ENCODE data around the gene NFKB1.

The NFKB1 gene

GRCh38 chr4:102527695-102528283 lies 26.6 kb downstream of the NFKB1 start:
- no peak for DNase-seq (ENCODE audit: low read depth in 2 of 2, low spot score in 1 of 2)

- no peak for DNase-seq (ENCODE audit: low read depth in 2 of 2, low spot score in 1 of 2)
These were observed 28.8 kb downstream of the NFKB1 start for GRCh38 chr4:102529977-102530376.

- DNase-seq (ENCODE audit: low read depth in 2 of 2, low spot score in 1 of 2), result no peak
These were observed 29.8 kb downstream of the NFKB1 start for GRCh38 chr4:102530986-102531385.

GRCh38 chr4:102531462-102531861 lies 30.3 kb downstream of the NFKB1 start:
- DNase-seq (ENCODE audit: low read depth in 2 of 2, low spot score in 1 of 2), result no peak

GRCh38 chr4:102533348-102533747 lies 32.2 kb downstream of the NFKB1 start:
- DNase-seq (ENCODE audit: low read depth in 2 of 2, low spot score in 1 of 2), result no peak

- no peak for DNase-seq (ENCODE audit: low read depth in 2 of 2, low spot score in 1 of 2)
These were observed 32.7 kb downstream of the NFKB1 start for GRCh38 chr4:102533904-102534303.

GRCh38 chr4:102534845-102535244 lies 33.7 kb downstream of the NFKB1 start:
- no peak for DNase-seq (ENCODE audit: low read depth in 2 of 2, low spot score in 1 of 2)

GRCh38 chr4:102535398-102536082 lies 34.4 kb downstream of the NFKB1 start:
- DNase-seq (ENCODE audit: low read depth in 2 of 2, low spot score in 1 of 2), result no peak

- no peak for DNase-seq (ENCODE audit: low read depth in 2 of 2, low spot score in 1 of 2)
These were observed 35.6 kb downstream of the NFKB1 start for GRCh38 chr4:102536768-102537167.

GRCh38 chr4:102537269-102537668 lies 36.1 kb downstream of the NFKB1 start:
- DNase-seq (ENCODE audit: low read depth in 2 of 2, low spot score in 1 of 2), result no peak

- DNase-seq (ENCODE audit: low read depth in 2 of 2, low spot score in 1 of 2), result no peak
These were observed 40.5 kb downstream of the NFKB1 start for GRCh38 chr4:102541697-102542096.

GRCh38 chr4:102543030-102543928 lies 42.1 kb downstream of the NFKB1 start:
- no peak for DNase-seq (ENCODE audit: low read depth in 2 of 2, low spot score in 1 of 2)

GRCh38 chr4:102546635-102547034 lies 45.5 kb downstream of the NFKB1 start:
- no peak for DNase-seq (ENCODE audit: low read depth in 2 of 2, low spot score in 1 of 2)

GRCh38 chr4:102547973-102548372 lies 46.8 kb downstream of the NFKB1 start:
- DNase-seq (ENCODE audit: low read depth in 2 of 2, low spot score in 1 of 2), result no peak

GRCh38 chr4:102551958-102552565 lies 50.9 kb downstream of the NFKB1 start:
- DNase-seq (ENCODE audit: low read depth in 2 of 2, low spot score in 1 of 2), result no peak

GRCh38 chr4:102552781-102553180 lies 51.6 kb downstream of the NFKB1 start:
- no peak for DNase-seq (ENCODE audit: low read depth in 2 of 2, low spot score in 1 of 2)

GRCh38 chr4:102553982-102554381 lies 52.8 kb downstream of the NFKB1 start:
- DNase-seq (ENCODE audit: low read depth in 2 of 2, low spot score in 1 of 2), result no peak

GRCh38 chr4:102554482-102554881 lies 53.3 kb downstream of the NFKB1 start:
- no peak for DNase-seq (ENCODE audit: low read depth in 2 of 2, low spot score in 1 of 2)

GRCh38 chr4:102554992-102555391 lies 53.8 kb downstream of the NFKB1 start:
- DNase-seq (ENCODE audit: low read depth in 2 of 2, low spot score in 1 of 2), result no peak

- no peak for DNase-seq (ENCODE audit: low read depth in 2 of 2, low spot score in 1 of 2)
These were observed 56.5 kb downstream of the NFKB1 start for GRCh38 chr4:102557636-102558035.

- no peak for DNase-seq (ENCODE audit: low read depth in 2 of 2, low spot score in 1 of 2)
These were observed 59.0 kb downstream of the NFKB1 start for GRCh38 chr4:102560115-102560514.

All from stimulated activated CD8-positive, alpha-beta memory T cell treated with anti-CD3 and anti-CD28 coated beads, Interleukin-4, amount 100 ng/mL, for 1 hour (primary cell).